ENCODE data around the gene NRBF2.

GRCh38 chr10:63119041-63119440 is 14.1 kb upstream of the NRBF2 start:
- TF ChIP-seq CTCF (IDR thresholded peaks at IDR 0.05): no peak
- TF ChIP-seq POLR2A (IDR thresholded peaks at IDR 0.05): no peak
